Epithelial cell of prostate (primary cell): ENCODE results near the gene PRKCQ.
"Not testable (repeated sequence)": the region's sequence is repeated elsewhere in the genome, so short reads cannot be mapped to it uniquely, and the experiment has no call there.

ENCODE experiments used
- DNase-seq: peaks from one replicate; pipeline ENCODE4 v3.0.0-alpha.2; 2011; ENCODE audit warnings: low read depth, low spot score
- H3K27ac ChIP-seq: fragments of 450-650 bp; 2 replicates; pipeline ENCODE4 v1.5.1; 2017; ENCODE audit warnings: mild to moderate bottlenecking

The PRKCQ gene

GRCh38 chr10:6597478-6597877 is 17.4 kb upstream of the PRKCQ start:
- DNase-seq = no peak
- H3K27ac ChIP-seq = no peak overlapping the region

DNA sequence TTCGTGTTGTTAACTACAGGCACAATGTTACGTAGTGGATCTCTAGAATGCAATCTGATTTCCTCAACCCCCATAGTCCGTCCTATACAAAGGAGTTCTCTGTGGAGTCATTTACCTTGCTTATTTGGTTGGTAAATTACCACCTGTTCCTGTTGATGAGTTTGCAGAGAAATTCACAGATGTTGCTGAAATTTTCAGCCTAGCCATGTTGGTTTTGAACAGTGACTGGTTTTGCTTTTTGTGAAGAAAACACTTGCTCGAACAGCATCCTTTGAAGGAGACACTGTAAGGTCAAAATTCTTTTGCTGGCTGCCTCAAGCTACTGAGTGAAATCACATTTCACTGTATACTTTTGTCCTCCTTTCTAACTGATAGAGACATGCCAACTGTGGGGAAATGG is 15.4 kb upstream of the PRKCQ start:
- H3K27ac ChIP-seq = no peak overlapping the region
- no peak for DNase-seq

DNA sequence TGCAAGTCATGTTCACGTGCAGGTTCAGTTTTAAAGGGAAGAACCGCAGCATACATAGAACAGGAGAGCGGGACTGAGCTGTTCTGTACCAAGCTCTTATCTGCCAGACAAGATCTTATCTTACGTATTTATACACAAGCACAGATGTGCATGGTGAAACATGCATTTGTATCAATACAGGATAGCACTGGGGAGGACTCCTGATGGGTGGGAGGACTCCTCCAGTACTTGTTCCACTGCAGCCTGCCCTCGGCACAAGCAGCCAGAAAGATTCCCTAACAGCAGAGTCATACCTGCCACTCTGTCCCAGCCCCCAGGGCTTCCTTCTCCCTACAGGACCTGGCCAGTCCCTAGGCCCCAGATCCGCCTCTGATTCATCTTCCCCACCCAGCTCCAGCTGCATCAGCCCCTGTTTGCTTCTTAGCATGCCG is 13.2 kb upstream of the PRKCQ start:
- peak; percentile 26 for DNase-seq
- H3K27ac ChIP-seq = no peak overlapping the region

- H3K27ac ChIP-seq = no peak overlapping the region
- DNase-seq = no peak
These were observed 12.0 kb upstream of the PRKCQ start for GRCh38 chr10:6592080-6592479.

DNA sequence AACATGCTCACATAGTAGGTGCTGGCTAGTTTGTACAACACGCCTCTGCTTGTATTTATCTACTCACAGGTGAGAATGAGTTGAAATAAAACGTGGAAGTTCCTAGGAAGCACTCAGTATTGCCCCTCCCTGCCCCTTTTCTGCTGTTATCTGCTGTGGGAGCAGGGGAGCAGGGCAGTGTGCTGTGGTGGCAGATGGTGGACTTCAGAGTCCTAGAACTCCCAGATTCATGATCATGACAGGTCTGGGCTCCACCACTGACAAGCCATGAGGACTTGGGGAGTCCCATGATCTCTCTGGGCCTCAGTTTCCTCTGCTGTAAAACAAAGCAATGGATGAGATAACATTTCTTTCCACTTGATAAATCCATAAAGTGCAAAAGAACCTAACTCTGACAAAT is 11.6 kb upstream of the PRKCQ start:
- no peak for DNase-seq
- no peak overlapping the region for H3K27ac ChIP-seq

- DNase-seq = no peak
- no peak overlapping the region for H3K27ac ChIP-seq
These were observed 10.0 kb upstream of the PRKCQ start for GRCh38 chr10:6590100-6590499.

DNA sequence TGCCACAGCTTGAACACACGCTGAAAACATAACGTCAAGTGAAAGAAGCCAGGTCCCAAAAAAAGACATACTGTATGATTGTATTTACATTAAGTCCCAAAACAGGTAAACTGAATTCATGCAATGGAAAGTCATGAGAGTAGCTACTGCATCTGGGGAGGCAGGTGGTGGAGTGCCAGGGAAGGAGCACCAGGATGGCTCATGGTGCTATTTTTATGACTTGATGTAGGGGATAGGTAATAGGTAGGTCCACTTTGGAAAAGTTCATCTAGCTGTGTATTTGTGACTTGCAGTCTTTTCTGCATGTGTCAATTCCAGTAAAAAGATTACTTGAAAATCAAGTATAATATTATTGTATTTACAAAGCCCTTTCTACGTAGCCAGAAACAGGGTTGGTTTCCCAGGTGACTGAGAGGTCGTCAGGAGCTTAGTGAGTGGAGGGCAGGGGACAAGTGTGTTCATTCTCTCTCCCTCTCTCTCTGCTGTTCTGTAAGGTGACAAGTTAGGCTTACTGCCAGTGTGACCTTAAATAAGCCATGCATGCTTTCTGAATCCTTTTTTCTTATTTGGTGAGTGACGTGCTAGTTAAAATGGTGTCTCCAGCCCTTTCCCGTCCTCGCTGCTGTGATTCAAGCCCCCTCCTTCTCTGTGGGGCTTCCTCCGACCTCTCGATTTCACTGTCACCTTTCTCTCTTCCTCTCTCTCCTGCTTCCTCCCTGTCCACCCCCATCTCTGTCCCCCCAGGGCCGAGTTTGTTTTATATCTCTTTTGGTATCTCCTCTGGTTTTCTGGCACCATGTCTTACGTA is 9.4 kb upstream of the PRKCQ start:
- no peak overlapping the region for H3K27ac ChIP-seq
- DNase-seq = no peak

DNA sequence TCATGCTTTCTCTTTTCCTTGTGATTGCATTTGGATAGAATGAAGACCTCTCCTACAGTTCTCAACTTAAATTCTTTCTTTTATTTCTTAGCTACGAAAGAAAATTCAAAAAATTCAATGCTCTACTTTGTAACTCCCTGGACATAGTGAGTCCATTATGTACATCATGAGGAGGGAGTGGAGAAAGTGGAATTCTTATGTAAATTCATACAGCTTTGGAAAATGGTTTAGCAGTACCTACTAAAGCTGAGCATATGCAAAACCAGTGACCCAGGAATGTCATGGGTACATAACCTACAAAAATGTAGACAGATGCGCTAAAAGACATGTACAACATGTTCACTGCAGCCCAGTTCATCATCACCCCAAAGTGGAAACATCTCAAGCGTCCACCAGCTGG is 8.8 kb upstream of the PRKCQ start:
- H3K27ac ChIP-seq = no peak overlapping the region
- DNase-seq = no peak

GRCh38 chr10:6588082-6588481 is 8.0 kb upstream of the PRKCQ start:
- no peak for DNase-seq

DNA sequence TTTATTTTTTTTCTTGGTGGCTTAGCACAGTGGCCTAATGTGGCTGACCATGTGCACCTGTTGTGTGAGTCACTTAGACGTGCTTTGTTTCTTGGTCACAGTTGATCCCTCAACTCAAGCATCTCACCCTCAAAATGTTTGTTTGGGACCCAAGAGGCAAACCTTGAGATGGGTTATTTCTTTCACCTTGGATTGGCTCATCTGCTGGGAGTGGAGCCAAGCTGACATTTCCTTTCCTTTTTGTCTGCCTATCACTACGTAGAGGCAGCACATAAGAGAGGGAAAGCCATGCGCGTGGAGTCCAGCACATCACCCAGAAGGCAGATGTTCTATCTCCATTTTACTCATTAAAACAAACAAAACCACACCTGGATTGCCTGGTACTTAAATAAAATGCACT is 6.4 kb upstream of the PRKCQ start:
- no peak overlapping the region for H3K27ac ChIP-seq
- no peak for DNase-seq

More at GRCh38 chr10:6588082-6588481, 8.0 kb upstream of the PRKCQ start:
- no peak overlapping the region for H3K27ac ChIP-seq

DNA sequence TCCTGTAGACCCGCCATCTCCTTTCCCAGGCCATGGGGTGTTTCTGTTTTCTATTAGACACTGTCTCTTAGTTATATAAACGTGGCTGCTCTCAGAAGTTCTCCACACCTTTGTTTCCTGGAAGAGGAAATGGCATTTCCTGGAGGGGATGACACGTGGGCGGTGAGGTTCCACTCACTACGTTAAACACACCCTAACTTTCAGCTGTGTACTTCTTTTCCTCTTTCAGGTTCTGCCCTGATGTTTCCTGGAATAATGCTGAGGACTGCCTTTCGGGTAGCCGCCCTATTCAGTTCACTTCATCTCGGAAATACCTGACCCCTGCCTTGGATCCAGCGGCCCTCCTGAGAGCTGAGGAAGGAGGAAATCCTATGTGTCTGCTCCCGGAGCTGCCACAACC is 3.4 kb upstream of the PRKCQ start:
- no peak overlapping the region for H3K27ac ChIP-seq
- no peak for DNase-seq

DNA sequence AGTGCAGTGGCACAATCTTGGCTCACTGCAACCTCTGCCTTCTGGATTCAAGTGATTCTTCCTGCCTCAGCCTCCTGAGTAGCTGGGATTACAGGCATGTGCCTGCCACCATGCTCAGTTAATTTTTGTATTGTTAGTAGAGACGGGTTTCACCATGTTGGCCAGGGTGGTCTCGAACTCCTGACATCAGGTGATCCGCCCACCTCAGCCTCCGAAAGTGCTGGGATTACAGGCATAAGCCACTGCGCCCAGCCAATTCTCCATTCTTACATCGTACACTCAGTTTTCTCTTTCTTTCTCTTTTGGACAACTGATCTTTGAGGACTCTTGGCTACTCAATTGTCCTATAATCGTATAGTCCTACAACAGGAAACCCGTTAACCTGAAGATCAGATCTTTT is 2.8 kb upstream of the PRKCQ start:
- not testable (repeated sequence) for H3K27ac ChIP-seq, DNase-seq

GRCh38 chr10:6582298-6582697 is 2.2 kb upstream of the PRKCQ start:
- DNase-seq = no peak
- no peak overlapping the region for H3K27ac ChIP-seq

DNA sequence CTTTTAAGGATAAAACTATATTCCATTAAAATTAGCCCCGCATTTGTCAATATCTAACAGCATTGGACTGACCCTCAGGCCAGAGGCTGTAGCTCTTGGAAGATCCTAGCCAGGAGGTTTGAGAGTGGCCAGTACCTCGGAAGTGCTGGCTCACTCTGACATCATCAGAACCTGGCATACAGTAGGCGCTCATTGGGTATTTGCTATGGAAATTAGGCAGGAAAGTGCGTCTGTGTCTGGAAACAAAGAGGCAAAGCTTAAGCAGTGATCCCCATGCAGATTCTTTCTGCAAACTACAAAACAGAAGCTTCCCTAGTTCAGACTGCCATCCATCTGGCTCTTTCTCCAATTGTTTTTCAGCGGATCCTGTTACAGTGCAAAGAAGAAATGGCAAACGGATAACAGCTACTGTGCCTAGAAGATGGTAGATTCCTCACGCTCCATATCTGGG is 1.7 kb upstream of the PRKCQ start:
- no peak for DNase-seq
- no peak overlapping the region for H3K27ac ChIP-seq

DNA sequence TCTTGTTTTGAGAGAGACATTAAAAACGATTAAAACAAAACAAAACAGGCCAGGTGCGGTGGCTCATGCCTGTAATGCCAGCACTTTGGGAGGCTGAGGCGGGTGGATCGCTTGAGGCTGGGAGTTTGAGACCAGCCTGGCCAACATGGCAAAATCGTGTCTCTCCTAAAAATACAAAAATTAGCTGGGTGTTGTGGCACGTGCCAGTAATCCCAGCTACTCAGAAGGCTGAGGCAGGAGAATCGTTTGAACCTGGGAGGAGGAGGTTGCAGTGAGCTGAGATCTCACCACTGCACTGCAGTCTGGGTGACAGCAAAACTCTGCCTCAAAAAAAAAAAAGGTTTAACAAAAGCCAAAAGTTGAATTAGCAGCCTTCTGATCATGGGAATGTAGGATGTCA is 1.1 kb upstream of the PRKCQ start:
- not testable (repeated sequence) for DNase-seq, H3K27ac ChIP-seq

GRCh38 chr10:6580279-6581029 is 378 bp upstream of the PRKCQ start:
- no peak for DNase-seq
- H3K27ac ChIP-seq = peak overlapping the region; percentile 24

DNA sequence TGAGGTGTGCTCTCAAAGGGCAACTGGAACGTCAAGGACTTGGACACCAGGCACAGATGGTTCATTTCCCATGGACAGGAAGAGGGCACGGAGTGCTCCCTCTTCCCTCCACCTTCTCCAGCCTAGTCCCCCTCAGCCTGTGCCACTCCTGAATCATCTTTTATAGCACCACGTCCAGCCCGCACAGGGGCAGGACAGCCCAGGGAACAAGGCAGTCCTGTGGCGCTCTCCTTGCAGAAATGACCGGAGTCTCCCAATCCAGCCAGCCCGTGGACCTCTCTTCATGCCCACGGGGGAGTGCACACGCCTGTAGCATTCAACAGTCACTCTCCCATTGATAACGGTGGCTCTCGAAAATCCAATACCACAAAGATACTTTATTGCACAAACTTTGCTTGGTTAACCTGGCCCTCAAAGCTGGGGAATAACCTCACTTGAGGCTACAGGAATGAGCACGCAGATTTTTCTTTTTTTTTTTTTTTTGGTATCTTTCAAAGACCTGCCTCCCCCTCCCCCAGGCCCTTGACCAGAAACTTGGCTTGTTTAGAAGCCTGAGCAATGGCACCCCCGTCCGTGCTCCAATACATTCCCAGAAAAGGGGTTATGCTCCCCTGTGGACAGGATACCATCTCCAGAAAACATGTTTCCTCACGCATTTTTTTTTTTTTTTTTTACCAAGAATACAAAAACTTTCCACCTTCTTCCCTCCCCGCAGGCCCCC is 733 bp downstream of the PRKCQ start:
- no peak for DNase-seq
- no peak overlapping the region for H3K27ac ChIP-seq

GRCh38 chr10:6578795-6579182 is 1.3 kb downstream of the PRKCQ start:
- H3K27ac ChIP-seq = no peak overlapping the region
- DNase-seq = no peak

- DNase-seq = no peak
- no peak overlapping the region for H3K27ac ChIP-seq
These were observed 1.8 kb downstream of the PRKCQ start for GRCh38 chr10:6578251-6578771.

DNA sequence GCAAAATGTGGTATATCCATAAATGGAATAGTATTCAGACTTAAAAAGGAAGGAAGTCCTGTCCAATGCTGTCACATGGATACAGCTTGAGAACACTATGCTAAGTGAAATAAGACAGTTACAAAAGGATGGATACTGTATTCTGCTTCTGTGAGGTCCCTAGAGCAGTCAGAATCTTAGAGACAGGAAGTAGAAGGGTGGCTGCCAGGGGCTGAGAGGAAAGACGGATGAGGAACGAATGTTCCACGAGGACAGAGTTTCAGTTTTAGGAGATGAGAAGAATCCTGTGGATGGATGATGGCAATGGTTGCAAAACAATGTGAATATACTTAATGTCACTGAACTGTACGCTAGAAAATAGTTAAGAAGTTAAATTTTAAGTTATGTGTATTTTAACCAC is 3.8 kb downstream of the PRKCQ start:
- H3K27ac ChIP-seq = no peak overlapping the region

GRCh38 chr10:6574664-6575176 is 5.4 kb downstream of the PRKCQ start:
- DNase-seq = no peak
- no peak overlapping the region for H3K27ac ChIP-seq

More for the DNA sequence above, 3.8 kb downstream of the PRKCQ start:
- DNase-seq = no peak
